Spleen (tissue), 11 donors: ENCODE results near the gene KRTAP9-9. TPM values are rescaled to one million over a fixed set of nuclear protein-coding genes. Genes with fewer than 3 reads are reported as not detected.

ENCODE experiments used
- DNase-seq: peaks from one replicate; pipeline ENCODE4 v3.0.0-alpha.2; 2020
- H3K27ac ChIP-seq, 8 donors: fragments of 200-600 bp; sonication (generic) in 7 of 8; 1 replicate in 4 of 8; 2 replicates in 4 of 8; pipeline versions ENCODE4 v1.5.0 to v1.8.0; 2016 to 2021; ENCODE audit warnings: inconsistent platforms in 4 of 8, mild to moderate bottlenecking in 4 of 8, moderate library complexity in 1 of 8
- H3K27me3 ChIP-seq, 7 donors: fragments of 200-600 bp; sonication (generic) in 6 of 7; replicated peaks in 1 of 7; 1 replicate in 4 of 7; 2 replicates in 3 of 7; pipeline versions ENCODE4 v1.5.0 to v1.8.0; 2016 to 2021; ENCODE audit warnings: inconsistent platforms in 3 of 7, mild to moderate bottlenecking in 1 of 7
- H3K36me3 ChIP-seq, 6 donors: fragments of 200-600 bp; sonication (generic) in 5 of 6; 1 replicate in 4 of 6; 2 replicates in 2 of 6; pipeline versions ENCODE4 v1.5.0 to v1.8.0; 2016 to 2021; ENCODE audit warnings: inconsistent platforms in 2 of 6
- H3K4me1 ChIP-seq, 6 donors: fragments of 200-600 bp; sonication (generic) in 5 of 6; 1 replicate in 3 of 6; 2 replicates in 3 of 6; pipeline versions ENCODE4 v1.5.0 to v1.8.0; 2016 to 2021; ENCODE audit warnings: inconsistent platforms in 3 of 6
- H3K4me3 ChIP-seq, 8 donors: fragments of 200-600 bp; sonication (generic) in 7 of 8; 1 replicate in 4 of 8; 2 replicates in 4 of 8; pipeline versions ENCODE4 v1.5.0 to v1.8.0; 2016 to 2021; ENCODE audit warnings: inconsistent platforms in 4 of 8, mild to moderate bottlenecking in 4 of 8, moderate library complexity in 2 of 8
- H3K9me3 ChIP-seq, 8 donors: fragments of 200-600 bp; sonication (generic) in 7 of 8; 1 replicate in 4 of 8; 2 replicates in 4 of 8; pipeline versions ENCODE4 v1.5.0 to v1.8.0; 2016 to 2021; ENCODE audit warnings: inconsistent platforms in 4 of 8
- POLR2A ChIP-seq, 3 donors: fragments of 450-650 bp; IDR thresholded peaks; one replicate each; pipeline ENCODE4 v1.5.1; 2017; ENCODE audit warnings: antibody characterized with exemption in 3 of 3, mild to moderate bottlenecking in 1 of 3
- POLR2AphosphoS5 ChIP-seq, 3 donors: sonication (generic); formaldehyde crosslinking; IDR thresholded peaks; one replicate each; pipeline ENCODE4 v1.5.1; 2017; ENCODE audit warnings: antibody characterized with exemption in 3 of 3
- whole genome bisulfite sequencing, 5 donors: extraction: QIAGEN DNeasy Blood & Tissue Kit in 3 of 5; methylation state at CpG; one replicate each; pipeline versions ENCODE4 v1.1.5 to v1.1.7; 2013 to 2018; 5-methylcytosine and 5-hydroxymethylcytosine counted together
- intact Hi-C: fragments of 100-400 bp; cut with DNase I; formaldehyde crosslinking; loops from one replicate; pipeline ENCODE4 v1.15.0; 2023; ENCODE audit warnings: low total_unique reads
- polyA plus RNA-seq, 3 donors: library from polyadenylated mRNA; stranded (reverse); fragments of 200-250 nt; gene quantifications; one replicate each; pipeline ENCODE4 v1.2.1, GENCODE V29; 2013
- total RNA-seq, 7 donors: library from RNA; depleted of rRNA in 3 of 7; stranded (reverse); fragments of >200 nt in 3 of 7; fragmentation: NEBNext Ultra II Directional in 4 of 7; extraction: Animal tissue kit (Norgen Biotek cat#: 25700) in 4 of 7; gene quantifications; one replicate each; pipeline versions ENCODE4 v1.1.0 to v1.2.1, GENCODE V29; 2016 to 2021
- TF ChIP-seq, protein P1 (sequence below), 11 experiments: fragments of 200-600 bp in 7 of 11; fragments of 450-650 bp in 4 of 11; sonication (generic) in 4 of 11; IDR thresholded peaks in 8 of 11; conservative IDR thresholded peaks in 3 of 11; 1 replicate in 7 of 11; 2 replicates in 4 of 11; pipeline versions ENCODE4 v1.4.0 to v1.8.0; 2016 to 2021; ENCODE audit warnings: antibody characterized with exemption in 11 of 11, inconsistent platforms in 4 of 11, mild to moderate bottlenecking in 1 of 11
- donor health status: healthy with polysubstance abuse.
- donor health status: DM: no; HTN: no; CAD: no; lungs with moderate emphysema.
- donor health status: DM: no; HTN: no; CAD: no.
- donor health status: Bipolar disorder and iron deficiency.
- donor health status: healthy.
- donor health status: DM: no; HTN: no; CAD: no.
- donor health status: DM: yes; HTN: yes; CAD: no.

Gene KRTAP9-9
- total and polyA plus RNA-seq, 10 donors, result not detected

- no peak for DNase-seq
- Histone ChIP-seq H3K4me3 (no peak overlapping the region), H3K27me3 (no peaks in the 10 kb centered on the region), H3K27ac (no peak overlapping the region), H3K36me3 (no peaks in the 10 kb centered on the region), H3K9me3 (peaks cover 0 to 2% (median 0%) of the 10 kb centered on the region in 8 donors), H3K4me1 (peaks cover 0 to 15% (median 8%) of the 10 kb centered on the region in 6 donors)
- 84 to 90% (median 89%) methylated on average over 19 to 20 of the region's 20 CpGs for WGBS, 5 donors
- TF ChIP-seq POLR2AphosphoS5 (IDR thresholded peaks at IDR 0.05) (no peak), POLR2A (IDR thresholded peaks at IDR 0.05) (no peak)
- TF ChIP-seq, protein P1, sequence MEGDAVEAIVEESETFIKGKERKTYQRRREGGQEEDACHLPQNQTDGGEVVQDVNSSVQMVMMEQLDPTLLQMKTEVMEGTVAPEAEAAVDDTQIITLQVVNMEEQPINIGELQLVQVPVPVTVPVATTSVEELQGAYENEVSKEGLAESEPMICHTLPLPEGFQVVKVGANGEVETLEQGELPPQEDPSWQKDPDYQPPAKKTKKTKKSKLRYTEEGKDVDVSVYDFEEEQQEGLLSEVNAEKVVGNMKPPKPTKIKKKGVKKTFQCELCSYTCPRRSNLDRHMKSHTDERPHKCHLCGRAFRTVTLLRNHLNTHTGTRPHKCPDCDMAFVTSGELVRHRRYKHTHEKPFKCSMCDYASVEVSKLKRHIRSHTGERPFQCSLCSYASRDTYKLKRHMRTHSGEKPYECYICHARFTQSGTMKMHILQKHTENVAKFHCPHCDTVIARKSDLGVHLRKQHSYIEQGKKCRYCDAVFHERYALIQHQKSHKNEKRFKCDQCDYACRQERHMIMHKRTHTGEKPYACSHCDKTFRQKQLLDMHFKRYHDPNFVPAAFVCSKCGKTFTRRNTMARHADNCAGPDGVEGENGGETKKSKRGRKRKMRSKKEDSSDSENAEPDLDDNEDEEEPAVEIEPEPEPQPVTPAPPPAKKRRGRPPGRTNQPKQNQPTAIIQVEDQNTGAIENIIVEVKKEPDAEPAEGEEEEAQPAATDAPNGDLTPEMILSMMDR (IDR thresholded peaks at IDR 0.05 in 8 of 11, conservative IDR thresholded peaks at IDR 0.05 in 3 of 11), result no peak
- intact Hi-C loops, result no loop called here
Measured at GRCh38 chr17:41298458-41299135, 43.4 kb downstream of the KRTAP9-9 start.

DNA sequence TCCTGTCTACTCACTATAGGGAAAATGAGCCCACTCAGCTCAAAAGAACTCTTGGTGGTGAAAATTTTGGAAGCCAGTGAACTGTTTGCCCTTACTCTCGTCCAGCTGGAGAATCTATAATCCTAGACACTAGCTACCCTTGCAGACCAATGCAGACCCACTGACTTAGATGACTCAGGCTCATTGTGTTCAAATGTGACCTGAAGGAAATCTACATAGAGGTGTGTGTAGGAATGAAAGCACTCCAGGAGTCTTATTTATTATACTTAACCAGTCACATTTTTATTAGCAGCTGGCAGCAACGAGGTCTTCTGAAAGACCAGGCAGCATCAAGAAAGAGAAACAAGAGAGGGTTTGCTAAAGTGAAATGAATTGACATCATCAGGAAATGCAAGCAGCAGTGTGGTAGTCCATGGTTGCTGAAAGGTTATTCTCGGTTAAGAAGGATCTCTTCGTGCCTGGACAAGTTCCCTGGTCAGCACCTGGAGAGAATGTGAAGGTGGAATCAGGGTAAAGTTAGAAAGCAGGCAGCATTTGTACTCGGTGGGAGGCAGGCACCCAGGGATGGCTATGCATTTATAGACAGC lies 46.1 kb downstream of the KRTAP9-9 start:
- DNase-seq, result no peak

GRCh38 chr17:41301916-41302901 lies 47.0 kb downstream of the KRTAP9-9 start, which contains the start of gene KRTAP29-1:
TSS of gene KRTAP29-1 (minus strand) at chr17:41302851. CDS start at chr17:41302851, 0 bp downstream.
- H3K4me1 ChIP-seq, result peaks cover 0 to 18% (median 9%) of the 10 kb centered on the region in 6 donors
- TF ChIP-seq POLR2AphosphoS5 (IDR thresholded peaks at IDR 0.05), result peak in 1 of 3 donors; percentile 8
- no peak for TF ChIP-seq POLR2A (IDR thresholded peaks at IDR 0.05)
- TF ChIP-seq, protein P1 (IDR thresholded peaks at IDR 0.05 in 8 of 11, conservative IDR thresholded peaks at IDR 0.05 in 3 of 11), result no peak
- intact Hi-C loops, result no loop called here
- H3K27me3 ChIP-seq, result no peaks in the 10 kb centered on the region
- H3K9me3 ChIP-seq, result no peaks in the 10 kb centered on the region
- H3K36me3 ChIP-seq, result no peaks in the 10 kb centered on the region
- H3K27ac ChIP-seq, result no peak within 1 kb of the TSS
- DNase-seq, result no peak
- WGBS, 5 donors, result 53 to 73% (median 64%) methylated on average over 9 to 11 of the region's 11 CpGs
- no peak within 1 kb of the TSS for H3K4me3 ChIP-seq

More for the DNA sequence above, 46.1 kb downstream of the KRTAP9-9 start:
- Histone ChIP-seq H3K36me3 (no peaks in the 10 kb centered on the region), H3K27me3 (no peaks in the 10 kb centered on the region), H3K27ac (no peak overlapping the region), H3K4me1 (peaks cover 0 to 16% (median 9%) of the 10 kb centered on the region in 6 donors), H3K9me3 (no peaks in the 10 kb centered on the region), H3K4me3 (no peak overlapping the region)
- TF ChIP-seq, protein P1 (IDR thresholded peaks at IDR 0.05 in 8 of 11, conservative IDR thresholded peaks at IDR 0.05 in 3 of 11), result no peak
- TF ChIP-seq POLR2AphosphoS5 (IDR thresholded peaks at IDR 0.05), result no peak
- no peak for TF ChIP-seq POLR2A (IDR thresholded peaks at IDR 0.05)
- intact Hi-C loops, result no loop called here
- 60 to 72% (median 66%) methylated on average over 5 of the region's 5 CpGs for WGBS, 5 donors
